Naive thymus-derived CD4-positive, alpha-beta T cell (primary cell): ENCODE results near the gene SNAP23. TPM values are rescaled to one million over a fixed set of nuclear protein-coding genes. Genes with fewer than 3 reads are reported as not detected.

Experiments used
- ATAC-seq: fragments of 150-1000 bp; cut with Tn5 transposase; 2 replicates; pipeline ENCODE4 v1.10.0; 2021; ENCODE audit warnings: mild to moderate bottlenecking, moderate library complexity
- CTCF ChIA-PET: fragments of 350-600 bp; sonication (Branson Sonifier 250); formaldehyde crosslinking; loops from one replicate; lab custom pipeline; 2021; ENCODE audit warnings: antibody characterized with exemption; lab: Charles Lee
- POLR2A ChIA-PET: fragments of 350-600 bp; sonication (Branson Sonifier 250); formaldehyde crosslinking; loops from one replicate; lab custom pipeline; 2021; ENCODE audit warnings: antibody characterized with exemption, inconsistent platforms; lab: Charles Lee
- DNase-seq, 9 donors: peaks; one replicate each; pipeline versions ENCODE4 v3.0.0 to v3.0.0-alpha.2; 2020 to 2022; ENCODE audit warnings: mixed read lengths in 1 of 9
- H3K27ac ChIP-seq: one replicate; pipeline ENCODE4 v1.7.0; 2013; ENCODE audit warnings: mild to moderate bottlenecking, low read depth, low read length, moderate library complexity
- H3K27me3 ChIP-seq, 2 donors: one replicate each; pipeline ENCODE4 v1.7.0; 2013; ENCODE audit warnings: low read length in 2 of 2, mild to moderate bottlenecking in 2 of 2, moderate library complexity in 2 of 2; ENCODE audit not compliant: control insufficient read depth in 2 of 2, insufficient read depth in 2 of 2
- H3K36me3 ChIP-seq, 3 experiments: 1 replicate in 2 of 3; 2 replicates in 1 of 3; pipeline ENCODE4 v1.7.0; 2013; ENCODE audit warnings: low read length in 3 of 3, mild to moderate bottlenecking in 3 of 3, moderate library complexity in 1 of 3; ENCODE audit not compliant: insufficient read depth in 3 of 3, control insufficient read depth in 2 of 3
- H3K4me1 ChIP-seq, 2 donors: one replicate each; pipeline ENCODE4 v1.7.0; 2013; ENCODE audit warnings: low read length in 2 of 2, mild to moderate bottlenecking in 2 of 2, moderate library complexity in 1 of 2; ENCODE audit not compliant: control insufficient read depth in 2 of 2, insufficient read depth in 2 of 2
- H3K4me3 ChIP-seq: 2 replicates; pipeline ENCODE4 v1.7.0; 2013; ENCODE audit warnings: mild to moderate bottlenecking, low read length
- H3K9me3 ChIP-seq, 3 experiments: 1 replicate in 2 of 3; 2 replicates in 1 of 3; pipeline ENCODE4 v1.7.0; 2013; ENCODE audit warnings: low read length in 3 of 3; ENCODE audit not compliant: control insufficient read depth in 2 of 3
- H3K27ac Mint-ChIP-seq, 9 donors: one replicate each; pipeline ENCODE4 v1.8.0; 2020 to 2022; ENCODE audit warnings: mixed read lengths in 9 of 9, mild to moderate bottlenecking in 8 of 9, moderate library complexity in 5 of 9, inconsistent platforms in 2 of 9
- H3K27me3 Mint-ChIP-seq, 5 donors: one replicate each; pipeline ENCODE4 v1.8.0; 2021 to 2022; ENCODE audit warnings: mixed read lengths in 5 of 5, mild to moderate bottlenecking in 1 of 5
- H3K36me3 Mint-ChIP-seq, 5 donors: one replicate each; pipeline ENCODE4 v1.8.0; 2020 to 2022; ENCODE audit warnings: mixed read lengths in 5 of 5, mild to moderate bottlenecking in 3 of 5, inconsistent platforms in 1 of 5
- H3K4me1 Mint-ChIP-seq, 7 donors: one replicate each; pipeline ENCODE4 v1.8.0; 2020 to 2022; ENCODE audit warnings: mixed read lengths in 7 of 7, mild to moderate bottlenecking in 3 of 7, inconsistent platforms in 1 of 7
- H3K4me3 Mint-ChIP-seq, 10 donors: one replicate each; pipeline ENCODE4 v1.8.0; 2020 to 2022; ENCODE audit warnings: mild to moderate bottlenecking in 10 of 10, mixed read lengths in 10 of 10, moderate library complexity in 6 of 10, inconsistent platforms in 2 of 10
- H3K9me3 Mint-ChIP-seq, 11 donors: one replicate each; pipeline ENCODE4 v1.8.0; 2020 to 2022; ENCODE audit warnings: mixed read lengths in 11 of 11, mild to moderate bottlenecking in 4 of 11, inconsistent platforms in 1 of 11, moderate library complexity in 1 of 11
- intact Hi-C, 2 donors: fragments of 100-400 bp; cut with micrococcal nuclease; formaldehyde crosslinking; loops; one replicate each; pipeline ENCODE4 v1.15.1; 2023
- polyA plus RNA-seq, 2 donors: library from polyadenylated mRNA; unstranded; fragments of 300-500 nt; fragmentation: Illumina TruSeq; gene quantifications; one replicate each; pipeline ENCODE4 v1.2.3, GENCODE V29; 2021
- total RNA-seq, 6 experiments: library from RNA in 5 of 6; stranded (reverse) in 5 of 6; gene quantifications; 1 replicate in 5 of 6; 2 replicates in 1 of 6; pipeline ENCODE4 v1.2.3 and lab custom pipeline; 2021 to 2026

Gene SNAP23
- total and polyA plus RNA-seq, 7 experiments from 2014 or later: 60.0 to 80.0 (median 70.6) TPM

GRCh38 chr15:42558739-42559138 lies 63.3 kb downstream of the SNAP23 start:
- H3K27ac Mint-ChIP-seq: no peak overlapping the region
- peaks cover 0 to 20% (median 10%) of the 10 kb centered on the region in 5 donors for H3K36me3 Mint-ChIP-seq

GRCh38 chr15:42575188-42576039 lies 80.0 kb downstream of the SNAP23 start, which contains the start of gene STARD9:
TSS of gene STARD9 (plus strand) at chr15:42575606. CDS start at chr15:42575716, 110 bp downstream.
- DNase-seq: peak; percentile 84 to 96 (median 93)
- no peaks in the 10 kb centered on the region for H3K36me3 ChIP-seq
- peak within 1 kb of the TSS; percentile 58 for H3K27ac ChIP-seq
- H3K4me3 ChIP-seq: peak within 1 kb of the TSS; percentile 81
- no peaks in the 10 kb centered on the region for H3K9me3 Mint-ChIP-seq
- no peaks in the 10 kb centered on the region for H3K27me3 ChIP-seq
- peaks cover 14 to 36% (median 19%) of the 10 kb centered on the region in 7 donors for H3K4me1 Mint-ChIP-seq
- no peaks in the 10 kb centered on the region for H3K9me3 ChIP-seq
- H3K36me3 Mint-ChIP-seq: peaks cover 0 to 6% (median 0%) of the 10 kb centered on the region in 5 donors
- peak; percentile 96 for ATAC-seq
- peak within 1 kb of the TSS; percentile 10 to 84 (median 76) for H3K27ac Mint-ChIP-seq
- peaks cover 7 to 12% of the 10 kb centered on the region in 2 donors for H3K4me1 ChIP-seq
- ChIA-PET POLR2A (interaction anchor here (1.0 to 2.2 kb wide), 12 partner anchors 8 to 302 kb away, joined by 3 to 12 read pairs (median 4); partner anchors contain the start of genes GANC, HAUS2, LRRC57 and SNAP23), CTCF (interaction anchor here (0.6 to 0.9 kb wide), 3 partner anchors 10 to 774 kb away, joined by 3 to 4 read pairs (median 3); no protein-coding TSS in a partner anchor)
- intact Hi-C loops: loop anchor here (1.0 to 5.0 kb wide), 12 partner anchors 9 to 1172 kb away; partner anchors contain the start of genes GANC (in 2 of the 2), HAUS2 (in 2 of the 2), LRRC57 (in 2 of the 2) and TMEM87A (in 2 of the 2)
- H3K27me3 Mint-ChIP-seq: peaks cover 6 to 35% (median 13%) of the 10 kb centered on the region in 5 donors
- peak within 1 kb of the TSS; percentile 74 to 95 (median 92) for H3K4me3 Mint-ChIP-seq

More at GRCh38 chr15:42558739-42559138, 63.3 kb downstream of the SNAP23 start:
- ChIA-PET POLR2A (interaction anchor here (0.6 kb wide), 1 partner anchor 107 kb away, joined by 3 read pairs; no protein-coding TSS in a partner anchor), CTCF (interaction anchor here (0.6 kb wide), 1 partner anchor 18 kb away, joined by 4 read pairs; no protein-coding TSS in a partner anchor)
- H3K4me3 Mint-ChIP-seq: no peak overlapping the region
- H3K4me1 Mint-ChIP-seq: peaks cover 7 to 14% (median 10%) of the 10 kb centered on the region in 7 donors
- Histone ChIP-seq H3K27me3 (no peaks in the 10 kb centered on the region), H3K27ac (no peak overlapping the region), H3K4me3 (no peak overlapping the region), H3K9me3 (no peaks in the 10 kb centered on the region), H3K36me3 (peaks cover 11 to 46% (median 16%) of the 10 kb centered on the region in 3 experiments), H3K4me1 (no peaks in the 10 kb centered on the region)
- DNase-seq (no peak), ATAC-seq (no peak)
- no peaks in the 10 kb centered on the region for H3K9me3 Mint-ChIP-seq
- intact Hi-C loops: no loop called here
- H3K27me3 Mint-ChIP-seq: no peaks in the 10 kb centered on the region

DNA sequence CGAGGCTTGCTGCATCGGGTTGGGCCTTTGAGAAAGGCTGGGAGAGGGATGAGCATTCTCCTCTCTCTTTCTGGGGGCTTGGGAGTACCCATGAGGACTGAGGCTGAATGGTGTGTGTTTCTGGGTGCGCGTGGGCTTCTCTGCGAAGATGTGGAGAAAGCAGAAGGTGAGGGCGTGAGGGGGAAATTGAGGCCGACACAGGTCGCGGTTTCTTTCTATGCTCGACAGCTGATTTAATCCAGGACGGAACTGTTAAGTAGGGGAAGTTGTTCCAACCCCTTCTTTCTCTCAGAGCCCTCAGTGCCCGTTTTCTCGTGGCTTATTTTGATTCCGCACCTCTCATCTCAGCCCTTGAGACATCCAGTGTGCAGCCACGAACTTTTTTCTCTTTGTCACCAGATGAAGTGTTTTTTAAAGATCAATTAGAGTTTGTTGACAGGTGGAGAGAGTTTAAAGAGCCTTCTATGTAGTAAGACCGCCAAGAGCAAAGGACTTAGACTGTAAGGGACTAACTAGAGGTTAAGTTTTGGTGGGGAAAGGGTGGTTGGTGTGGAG lies 80.7 kb downstream of the SNAP23 start:
- Mint-ChIP-seq H3K4me1 (peaks cover 19 to 42% (median 25%) of the 10 kb centered on the region in 7 donors), H3K27ac (peak overlapping the region in 8 of 9 donors; percentile 10 to 83 (median 62)), H3K4me3 (peak overlapping the region; percentile 74 to 95 (median 92)), H3K27me3 (peaks cover 6 to 35% (median 13%) of the 10 kb centered on the region in 5 donors), H3K36me3 (peaks cover 0 to 9% (median 0%) of the 10 kb centered on the region in 5 donors), H3K9me3 (no peaks in the 10 kb centered on the region)
- Histone ChIP-seq H3K27me3 (no peaks in the 10 kb centered on the region), H3K27ac (peak overlapping the region; percentile 53), H3K4me3 (peak overlapping the region; percentile 81), H3K4me1 (peaks cover 7 to 12% of the 10 kb centered on the region in 2 donors), H3K36me3 (no peaks in the 10 kb centered on the region), H3K9me3 (no peaks in the 10 kb centered on the region)
- intact Hi-C loops: loop anchor here (5.0 kb wide), 2 partner anchors 611 to 1171 kb away; partner anchors contain the start of genes CCNDBP1 (in 1 of the 2) and PDIA3 (in 1 of the 2)
- ATAC-seq (no peak), DNase-seq (no peak)
- CTCF ChIA-PET: interaction anchor here (0.6 to 0.9 kb wide), 2 partner anchors 10 to 774 kb away, joined by 3 to 4 read pairs; no protein-coding TSS in a partner anchor
- POLR2A ChIA-PET: interaction anchor here (0.6 to 2.2 kb wide), 11 partner anchors 7 to 303 kb away, joined by 3 to 12 read pairs (median 5); partner anchors contain the start of genes GANC, HAUS2, LRRC57 and SNAP23

DNA sequence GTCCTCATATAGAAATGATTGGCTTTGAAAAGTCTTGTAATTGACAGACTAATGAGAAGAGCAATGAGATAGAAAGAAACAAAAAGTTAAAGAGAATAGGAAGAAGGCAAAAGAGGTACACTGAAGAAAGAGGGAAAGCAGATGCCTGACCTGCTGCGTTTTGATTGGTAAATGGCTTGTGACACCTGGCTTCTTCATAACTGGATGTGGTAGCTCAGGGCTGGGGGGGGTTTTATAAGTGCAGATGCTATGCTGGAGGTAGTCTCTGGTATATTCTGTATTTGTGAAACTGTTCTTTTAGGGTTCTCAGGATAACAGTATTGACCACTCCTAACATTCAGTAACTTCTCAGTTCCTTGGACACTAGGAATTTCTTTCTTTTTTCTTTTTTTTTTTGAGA lies 81.3 kb downstream of the SNAP23 start:
- H3K27me3 Mint-ChIP-seq: peaks cover 6 to 35% (median 13%) of the 10 kb centered on the region in 5 donors
- H3K27me3 ChIP-seq: no peaks in the 10 kb centered on the region
- DNase-seq (no peak), ATAC-seq (no peak)
- POLR2A ChIA-PET: interaction anchor here (0.5 to 2.2 kb wide), 3 partner anchors 9 to 45 kb away, joined by 3 to 9 read pairs (median 4); no protein-coding TSS in a partner anchor
- no peak overlapping the region for H3K4me3 ChIP-seq
- peaks cover 23 to 48% (median 32%) of the 10 kb centered on the region in 7 donors for H3K4me1 Mint-ChIP-seq
- CTCF ChIA-PET: no interaction called here
- no peaks in the 10 kb centered on the region for H3K9me3 ChIP-seq
- H3K36me3 ChIP-seq: no peaks in the 10 kb centered on the region
- H3K27ac Mint-ChIP-seq: peak overlapping the region in 2 of 9 donors; percentile 10 to 32
- intact Hi-C loops: loop anchor here (5.0 kb wide), 2 partner anchors 611 to 1171 kb away; partner anchors contain the start of genes CCNDBP1 (in 1 of the 2) and PDIA3 (in 1 of the 2)
- peak overlapping the region; percentile 74 to 95 (median 92) for H3K4me3 Mint-ChIP-seq
- H3K27ac ChIP-seq: no peak overlapping the region
- H3K4me1 ChIP-seq: peaks cover 9 to 15% of the 10 kb centered on the region in 2 donors
- H3K9me3 Mint-ChIP-seq: no peaks in the 10 kb centered on the region
- H3K36me3 Mint-ChIP-seq: peaks cover 0 to 7% (median 0%) of the 10 kb centered on the region in 5 donors

GRCh38 chr15:42577514-42578031 lies 82.1 kb downstream of the SNAP23 start:
- Histone ChIP-seq H3K27ac (no peak overlapping the region), H3K36me3 (no peaks in the 10 kb centered on the region), H3K9me3 (no peaks in the 10 kb centered on the region), H3K4me3 (no peak overlapping the region), H3K4me1 (peaks cover 13 to 19% of the 10 kb centered on the region in 2 donors), H3K27me3 (no peaks in the 10 kb centered on the region)
- Mint-ChIP-seq H3K4me1 (peaks cover 24 to 56% (median 38%) of the 10 kb centered on the region in 7 donors), H3K4me3 (peak overlapping the region in 1 of 10 donors; percentile 44), H3K27me3 (peaks cover 6 to 35% (median 13%) of the 10 kb centered on the region in 5 donors), H3K9me3 (no peaks in the 10 kb centered on the region), H3K36me3 (peaks cover 0 to 6% (median 0%) of the 10 kb centered on the region in 5 donors), H3K27ac (peak overlapping the region in 1 of 9 donors; percentile 51)
- intact Hi-C loops: loop anchor here (5.0 kb wide), 2 partner anchors 610 to 1170 kb away; partner anchors contain the start of genes CCNDBP1 (in 1 of the 2) and PDIA3 (in 1 of the 2)
- POLR2A ChIA-PET: interaction anchor here (0.6 kb wide), 1 partner anchor 760 kb away, joined by 4 read pairs; no protein-coding TSS in a partner anchor
- DNase-seq (no peak), ATAC-seq (no peak)
- CTCF ChIA-PET: interaction anchor here (0.6 kb wide), 1 partner anchor 646 kb away, joined by 3 read pairs; no protein-coding TSS in a partner anchor
